Activated T-cell treated with anti-CD3 and anti-CD28 coated beads for 48 hours (primary cell): ENCODE measurements around the gene NR1I2.

Experiments
- DNase-seq: peaks from one replicate; pipeline ENCODE4 v3.0.0-alpha.2; 2020; ENCODE audit warnings: low read depth

NR1I2 gene

DNA sequence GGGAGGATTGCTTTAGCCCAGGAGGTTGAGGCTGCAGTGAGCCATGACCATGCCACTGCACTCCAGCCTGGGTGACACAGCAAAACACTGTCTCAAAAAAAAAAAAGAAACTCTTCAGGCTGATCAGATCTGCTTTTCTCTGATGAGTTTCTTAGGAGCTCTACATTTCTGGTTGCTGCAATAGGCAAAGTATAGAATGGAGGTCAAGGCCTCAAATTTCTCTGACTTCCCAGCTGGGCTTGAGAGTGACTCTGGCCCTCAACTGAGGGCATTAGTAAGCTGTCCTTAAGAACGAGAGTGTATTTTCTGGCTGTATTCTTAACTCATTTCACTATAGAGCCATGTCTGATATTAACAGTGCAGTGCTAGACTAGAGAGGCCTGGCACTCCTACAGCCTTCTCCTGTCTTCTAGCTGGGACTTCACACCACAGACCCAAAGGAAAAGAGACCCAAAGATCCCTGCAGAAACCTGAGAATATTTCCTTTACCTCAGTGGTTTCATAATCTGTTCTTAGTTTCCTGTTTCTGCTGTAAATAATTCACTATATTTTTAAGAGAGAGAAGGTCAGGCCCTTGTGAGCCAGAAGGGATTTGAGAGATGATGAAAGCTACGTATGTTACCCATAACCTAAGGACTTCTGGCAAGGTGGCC is 2.0 kb upstream of the NR1I2 start:
- no peak for DNase-seq

DNA sequence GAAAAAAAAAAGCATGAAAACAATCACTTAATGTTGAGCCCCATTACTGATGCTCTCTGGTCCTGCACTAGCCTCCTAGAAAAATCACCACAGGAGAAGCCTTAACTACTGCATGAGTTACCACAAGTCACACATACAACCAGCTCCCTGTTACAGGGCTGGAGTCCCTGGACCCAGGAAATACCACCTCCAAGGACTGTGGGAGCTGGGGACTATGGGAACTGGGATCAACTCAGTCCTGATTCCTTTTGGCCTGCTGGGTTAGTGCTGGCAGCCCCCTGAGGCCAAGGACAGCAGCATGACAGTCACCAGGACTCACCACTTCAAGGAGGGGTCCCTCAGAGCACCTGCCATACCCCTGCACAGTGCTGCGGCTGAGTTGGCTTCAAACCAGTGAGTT is 559 bp downstream of the NR1I2 start:
- DNase-seq: no peak

DNA sequence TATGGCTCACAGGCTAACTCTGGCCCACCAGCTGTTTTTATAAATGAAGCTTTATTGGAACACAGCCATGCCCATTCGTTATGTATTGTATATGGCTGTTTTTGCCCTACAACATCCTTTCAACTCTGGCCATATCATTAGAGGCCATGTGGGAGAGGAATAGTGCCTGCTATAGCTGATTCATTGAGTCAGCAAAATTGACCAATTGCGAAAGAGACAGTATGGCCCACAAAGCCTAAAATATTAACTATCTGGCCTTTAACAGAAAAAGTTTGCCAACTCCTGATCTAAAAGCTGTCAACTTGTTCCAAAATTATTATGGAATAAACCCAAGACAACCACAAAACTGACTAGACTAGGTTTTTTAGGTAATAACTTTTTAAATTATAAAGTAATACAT is 1.4 kb downstream of the NR1I2 start:
- DNase-seq: no peak

DNA sequence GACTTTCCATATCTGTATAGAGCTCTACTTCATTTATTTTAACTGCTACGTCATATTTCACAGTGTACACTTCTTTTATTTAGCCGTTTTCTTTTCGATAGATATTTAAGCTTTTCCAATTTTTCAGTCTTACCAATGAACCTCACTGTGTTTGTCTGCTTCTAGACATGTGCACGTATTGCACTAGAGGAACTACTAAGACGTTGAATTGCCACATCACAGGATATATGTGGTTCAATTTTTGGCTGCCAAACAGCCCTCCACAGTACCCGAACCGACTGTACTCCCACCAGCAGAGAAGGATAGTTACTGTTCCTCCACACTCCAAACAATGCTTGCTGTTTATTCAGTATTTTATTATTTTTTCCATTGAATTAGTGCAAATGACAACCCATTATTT is 2.0 kb downstream of the NR1I2 start:
- no peak for DNase-seq

DNA sequence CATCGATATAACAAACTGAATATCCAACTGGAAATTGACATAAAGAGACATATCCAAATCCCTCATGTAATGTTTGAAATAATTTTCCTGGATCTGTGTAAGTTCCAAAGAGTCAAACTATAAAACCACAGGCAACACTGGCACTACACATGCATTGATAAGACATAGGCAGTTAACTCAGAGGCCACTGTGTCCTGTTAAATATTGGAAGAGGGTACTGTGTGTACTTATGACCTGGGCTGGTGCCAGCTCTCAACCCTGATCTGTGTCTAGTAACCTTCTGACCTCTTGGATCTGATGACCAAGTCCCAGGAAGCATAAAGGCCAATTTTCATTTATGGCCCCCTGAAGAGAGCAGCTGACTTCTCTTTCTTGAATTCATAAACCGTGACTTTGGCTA is 4.5 kb downstream of the NR1I2 start:
- DNase-seq: no peak

DNA sequence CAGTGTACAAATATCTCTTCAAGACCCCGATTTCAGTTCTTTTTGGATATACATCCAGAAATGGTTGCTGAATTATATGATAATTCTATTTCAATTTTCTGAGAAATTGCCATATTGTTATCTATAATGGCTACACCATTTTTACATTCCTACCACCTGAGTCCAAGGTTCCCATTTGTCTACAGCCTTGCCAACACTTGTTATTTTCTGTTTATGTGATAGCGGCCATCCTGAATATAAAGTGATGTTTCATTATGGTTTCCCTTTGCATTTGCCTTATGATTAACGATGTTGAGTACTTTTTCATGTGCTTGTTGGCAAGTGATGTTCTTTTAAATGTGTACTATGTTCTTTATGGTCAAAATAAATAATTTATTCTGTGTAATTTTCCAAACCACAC is 8.5 kb downstream of the NR1I2 start:
- DNase-seq: no peak

DNA sequence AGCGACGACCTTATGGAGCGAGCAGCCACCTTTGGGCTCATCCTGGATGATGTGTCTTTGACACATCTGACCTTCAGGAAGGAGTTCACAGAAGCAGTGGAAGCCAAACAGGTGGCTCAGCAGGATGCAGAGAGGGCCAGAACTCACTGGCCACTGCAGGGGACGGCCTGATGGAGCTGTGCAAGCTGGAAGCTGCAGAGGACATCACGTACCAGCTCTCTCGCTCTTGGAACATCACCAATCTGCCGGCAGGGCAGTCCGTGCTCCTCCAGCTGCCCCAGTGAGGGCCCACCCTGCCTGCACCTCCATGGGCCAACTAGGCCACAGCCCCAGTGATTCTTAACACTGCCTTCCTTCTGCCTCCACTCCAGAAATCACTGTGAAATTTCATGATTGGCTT is 10.4 kb downstream of the NR1I2 start:
- no peak for DNase-seq

DNA sequence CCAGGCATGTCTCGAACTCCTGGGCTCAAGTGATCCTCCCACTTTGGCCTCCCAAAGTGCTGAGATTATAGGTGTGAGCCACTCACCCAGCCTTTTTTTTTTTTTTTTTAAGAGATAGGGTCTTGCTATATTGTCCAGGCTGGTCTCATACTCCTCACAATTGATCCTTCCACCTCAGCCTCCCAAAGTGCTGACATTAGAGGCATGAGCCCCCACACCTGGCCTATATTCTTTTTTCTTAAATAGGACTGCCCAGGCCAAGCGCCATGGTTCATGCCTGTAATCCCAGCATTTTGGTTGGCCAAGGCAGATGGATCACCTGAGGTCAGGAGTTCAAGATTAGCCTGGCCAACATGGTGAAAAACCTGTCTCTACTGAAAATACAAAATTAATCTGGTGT is 12.5 kb downstream of the NR1I2 start:
- no peak for DNase-seq

DNA sequence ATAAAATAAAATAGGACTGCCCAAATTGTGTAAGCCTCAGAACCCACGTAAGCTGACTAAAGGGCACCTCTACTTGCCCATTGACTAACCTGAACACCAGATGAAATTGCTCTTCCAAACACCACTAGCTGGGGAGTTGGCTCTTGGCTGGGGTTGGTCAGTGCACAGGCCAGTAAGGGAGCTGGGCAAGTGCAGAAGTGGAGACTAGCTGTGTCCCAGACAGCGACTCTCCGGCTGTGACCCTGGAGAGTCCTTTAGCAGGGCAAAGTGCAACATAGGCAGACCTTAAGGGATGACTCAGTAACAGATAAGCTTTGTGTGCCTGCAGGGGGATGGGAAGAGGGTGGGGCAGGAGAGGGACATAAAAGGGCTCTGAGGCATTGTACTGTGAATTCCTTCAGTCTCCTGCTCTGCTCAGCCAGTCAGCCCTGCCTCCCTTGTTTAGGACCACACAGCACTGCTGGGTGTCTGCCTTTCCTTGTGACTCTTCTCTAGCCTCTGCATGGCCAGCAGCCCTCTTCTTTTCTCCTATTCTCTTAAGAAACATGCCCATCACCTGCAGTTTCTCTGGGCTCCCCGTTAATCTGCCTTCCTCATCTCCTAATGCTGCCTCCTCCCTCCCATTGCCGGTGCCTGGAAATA is 13.2 kb downstream of the NR1I2 start:
- no peak for DNase-seq

DNA sequence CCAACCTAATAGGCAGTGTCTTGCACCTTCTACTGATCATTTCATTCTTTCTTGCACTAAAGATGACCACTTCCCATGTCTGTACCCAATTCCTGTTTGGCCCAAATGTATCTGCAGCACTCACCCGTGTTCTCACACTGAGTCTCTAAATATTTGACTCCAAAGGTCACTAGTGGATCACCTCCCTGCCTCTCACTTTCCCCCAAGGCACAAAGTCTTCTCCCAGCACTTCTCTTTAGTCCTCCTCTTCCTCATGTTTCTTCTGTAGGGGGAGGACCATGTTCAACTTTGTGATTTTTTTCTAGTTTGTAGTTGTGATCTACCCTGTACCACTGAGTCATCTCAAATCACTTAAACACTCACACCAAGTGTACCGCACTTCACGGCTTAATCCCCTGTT is 13.9 kb downstream of the NR1I2 start:
- no peak for DNase-seq

DNA sequence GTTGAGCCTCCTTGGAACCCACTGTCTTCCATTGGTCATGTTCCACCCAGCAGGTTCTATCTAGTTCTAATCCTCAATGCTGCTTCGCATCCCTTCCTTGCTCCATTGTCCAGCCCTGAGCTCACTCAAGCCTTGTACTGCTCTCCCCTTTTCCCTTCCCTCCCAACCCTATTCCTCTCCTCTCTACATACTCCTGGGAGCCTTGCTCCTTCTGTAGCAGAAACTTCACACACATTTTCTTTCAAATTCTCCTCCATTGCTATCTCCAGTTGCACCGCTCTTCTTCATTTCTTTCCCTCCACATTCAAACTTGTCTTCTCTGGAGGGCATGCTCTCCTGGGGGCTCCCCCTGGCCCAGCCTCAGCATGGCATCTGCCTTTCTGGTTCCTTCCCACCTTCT is 14.5 kb downstream of the NR1I2 start:
- no peak for DNase-seq

DNA sequence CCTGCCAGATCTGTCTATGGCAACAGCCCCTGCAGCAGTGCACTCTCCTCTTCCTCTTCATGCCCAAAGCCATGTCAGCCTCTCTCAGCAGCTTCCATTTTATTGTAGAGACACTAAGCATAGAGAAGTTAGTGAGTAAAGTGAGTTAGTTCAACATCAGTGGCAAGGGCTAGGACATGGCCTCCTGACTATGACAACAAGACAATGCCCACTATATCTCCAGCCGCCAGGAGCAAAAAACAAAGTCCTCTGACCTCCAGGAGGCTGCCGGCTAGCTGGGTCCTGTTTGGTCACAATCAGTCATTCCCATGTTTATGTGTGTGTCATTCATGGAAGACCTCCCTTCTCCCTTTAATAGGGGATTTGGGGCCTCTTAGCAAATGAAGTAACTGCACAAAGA is 14.9 kb downstream of the NR1I2 start:
- DNase-seq: no peak

DNA sequence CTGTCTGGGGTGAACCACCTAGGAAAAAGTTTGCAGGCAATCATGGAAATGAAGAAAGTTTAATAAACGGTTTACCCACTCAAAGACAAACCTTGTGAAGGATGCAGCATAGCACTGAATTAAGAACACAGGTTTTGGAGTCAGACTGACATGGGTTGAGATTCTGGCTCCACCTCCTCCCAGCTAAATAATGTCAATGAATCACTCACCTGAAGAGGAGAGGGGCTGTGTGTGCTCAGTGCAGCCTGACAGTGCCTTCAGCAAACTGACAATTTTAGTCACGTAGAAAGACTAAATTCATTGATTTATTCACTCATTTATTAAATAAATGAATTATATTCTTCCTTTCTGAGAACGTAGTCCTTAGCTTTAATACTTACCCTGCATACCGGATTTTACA is 18.9 kb downstream of the NR1I2 start:
- no peak for DNase-seq

DNA sequence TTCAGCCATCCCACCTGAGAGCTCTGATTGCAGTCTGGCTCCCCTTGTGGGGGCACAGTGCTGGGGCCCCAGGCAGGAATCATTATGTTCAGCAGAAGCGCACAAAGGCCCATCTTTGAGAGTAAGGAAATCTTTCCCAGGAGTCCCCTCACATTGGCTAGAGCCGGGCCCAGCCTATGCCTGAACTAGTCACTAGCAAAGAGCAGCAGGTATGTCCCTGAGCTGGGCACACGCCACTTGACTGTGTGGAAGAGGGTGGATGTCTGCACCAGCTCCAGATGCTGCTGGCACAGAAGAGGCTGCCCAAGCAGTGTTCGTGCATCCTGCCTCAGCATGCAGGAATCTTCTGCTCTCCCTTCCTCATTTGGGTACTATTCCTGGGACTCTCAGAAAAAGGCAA is 26.3 kb downstream of the NR1I2 start:
- DNase-seq: no peak

DNA sequence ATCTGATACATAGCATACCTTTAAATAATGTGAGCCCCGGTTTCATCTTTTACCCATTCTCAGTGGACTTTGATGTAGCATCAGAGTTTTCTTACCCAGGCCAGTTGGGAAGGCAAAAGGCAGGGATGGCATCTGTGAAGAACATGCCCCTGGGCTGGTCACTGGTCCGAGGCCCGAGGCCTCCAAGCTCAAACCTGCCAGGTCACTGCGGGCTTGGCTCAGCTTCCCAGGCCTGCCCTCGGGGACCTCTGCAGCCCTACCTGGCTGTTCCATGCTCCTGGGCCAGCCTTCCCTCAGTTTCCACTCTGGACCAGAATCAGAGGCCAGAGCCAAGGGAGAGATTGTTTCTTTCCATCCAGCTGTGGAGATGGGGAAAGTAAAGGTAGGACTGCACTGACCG is 26.9 kb downstream of the NR1I2 start:
- DNase-seq: no peak

DNA sequence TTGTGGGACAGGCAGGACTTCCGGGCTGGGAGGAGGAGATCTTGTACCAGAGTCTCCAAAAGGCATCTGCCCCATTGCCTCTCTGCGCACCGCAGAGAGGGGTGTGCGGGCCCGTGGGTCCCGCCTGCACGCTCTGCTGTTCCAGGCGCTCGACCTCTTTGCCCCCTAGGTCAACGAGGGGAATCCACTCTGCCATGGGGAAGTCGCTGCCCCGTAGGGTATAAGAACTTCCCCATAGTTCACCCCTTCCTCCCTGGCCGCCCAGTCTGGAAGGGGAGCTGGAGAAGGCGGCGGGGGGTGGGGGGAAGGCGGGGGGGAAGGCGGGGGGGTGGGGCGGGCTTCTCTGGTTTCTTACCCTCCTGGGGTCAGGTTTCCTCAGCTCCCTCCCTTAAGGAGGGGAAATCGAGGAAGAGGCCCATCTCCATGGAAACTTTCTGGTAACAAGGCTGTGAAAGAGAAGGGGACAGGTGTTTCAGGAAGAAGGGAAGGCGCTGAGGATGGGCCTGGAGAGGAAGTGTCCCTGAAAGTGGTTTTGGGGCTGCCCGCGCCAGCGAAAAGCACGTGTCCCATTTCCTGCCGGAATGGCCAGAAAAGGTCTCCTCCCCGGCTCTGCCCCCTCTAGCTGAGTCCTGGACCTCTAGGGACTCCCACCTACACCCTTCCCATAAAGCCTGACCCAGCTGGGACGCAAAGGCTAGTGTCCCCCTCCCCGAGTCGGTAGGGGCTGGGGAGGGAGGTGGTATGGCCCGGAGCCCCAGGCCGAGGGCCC is 27.5 kb downstream of the NR1I2 start:
- DNase-seq: no peak

DNA sequence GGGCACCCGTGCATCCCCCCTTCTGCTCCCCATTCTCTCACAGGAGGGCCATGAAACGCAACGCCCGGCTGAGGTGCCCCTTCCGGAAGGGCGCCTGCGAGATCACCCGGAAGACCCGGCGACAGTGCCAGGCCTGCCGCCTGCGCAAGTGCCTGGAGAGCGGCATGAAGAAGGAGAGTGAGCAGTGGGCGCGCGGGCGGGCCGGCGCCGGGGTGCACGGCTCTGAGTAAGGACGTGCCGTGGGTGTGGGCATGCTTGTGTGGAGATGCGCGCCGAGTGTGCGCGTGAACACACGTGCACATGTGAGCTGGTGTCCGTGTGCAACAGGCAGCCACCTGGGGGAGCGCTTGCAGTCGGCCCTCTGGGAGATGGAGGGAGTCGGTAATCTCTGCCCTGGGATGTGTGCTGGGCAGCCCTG is 28.1 kb downstream of the NR1I2 start:
- DNase-seq: peak; percentile 60

DNA sequence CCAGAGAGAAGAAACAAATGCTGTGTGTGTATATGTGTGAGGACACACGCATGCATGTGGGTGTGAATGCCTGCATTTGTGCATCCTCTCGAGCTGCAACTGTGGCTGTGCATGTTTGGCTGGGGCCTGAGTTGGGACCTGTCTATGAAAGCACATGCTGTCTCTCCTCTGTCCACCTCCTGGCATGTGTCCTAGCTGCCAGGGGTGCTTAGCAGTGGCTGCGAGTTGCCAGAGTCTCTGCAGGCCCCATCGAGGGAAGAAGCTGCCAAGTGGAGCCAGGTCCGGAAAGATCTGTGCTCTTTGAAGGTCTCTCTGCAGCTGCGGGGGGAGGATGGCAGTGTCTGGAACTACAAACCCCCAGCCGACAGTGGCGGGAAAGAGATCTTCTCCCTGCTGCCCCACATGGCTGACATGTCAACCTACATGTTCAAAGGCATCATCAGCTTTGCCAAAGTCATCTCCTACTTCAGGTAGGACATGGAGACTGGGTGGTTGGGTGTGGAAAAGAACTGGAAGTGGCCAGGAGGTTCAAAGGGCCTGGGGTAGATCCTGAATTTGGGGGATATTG is 30.7 kb downstream of the NR1I2 start:
- DNase-seq: no peak

DNA sequence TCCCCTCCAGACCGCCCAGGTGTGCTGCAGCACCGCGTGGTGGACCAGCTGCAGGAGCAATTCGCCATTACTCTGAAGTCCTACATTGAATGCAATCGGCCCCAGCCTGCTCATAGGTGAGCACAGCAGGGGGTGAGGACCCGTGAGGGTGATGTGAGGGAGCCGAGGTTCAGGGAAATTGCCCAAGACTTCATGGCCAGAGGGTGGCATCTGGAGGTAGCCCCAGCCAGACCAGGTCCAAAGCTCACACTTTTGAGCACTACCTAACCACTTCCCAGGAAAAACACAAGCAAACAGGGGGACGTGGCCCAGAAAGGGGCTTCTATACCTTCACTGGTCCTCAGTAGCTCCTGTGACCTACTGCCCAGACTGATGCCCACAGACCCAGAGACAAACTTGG is 33.8 kb downstream of the NR1I2 start:
- DNase-seq: no peak

DNA sequence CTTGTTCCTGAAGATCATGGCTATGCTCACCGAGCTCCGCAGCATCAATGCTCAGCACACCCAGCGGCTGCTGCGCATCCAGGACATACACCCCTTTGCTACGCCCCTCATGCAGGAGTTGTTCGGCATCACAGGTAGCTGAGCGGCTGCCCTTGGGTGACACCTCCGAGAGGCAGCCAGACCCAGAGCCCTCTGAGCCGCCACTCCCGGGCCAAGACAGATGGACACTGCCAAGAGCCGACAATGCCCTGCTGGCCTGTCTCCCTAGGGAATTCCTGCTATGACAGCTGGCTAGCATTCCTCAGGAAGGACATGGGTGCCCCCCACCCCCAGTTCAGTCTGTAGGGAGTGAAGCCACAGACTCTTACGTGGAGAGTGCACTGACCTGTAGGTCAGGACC is 35.2 kb downstream of the NR1I2 start:
- no peak for DNase-seq

DNA sequence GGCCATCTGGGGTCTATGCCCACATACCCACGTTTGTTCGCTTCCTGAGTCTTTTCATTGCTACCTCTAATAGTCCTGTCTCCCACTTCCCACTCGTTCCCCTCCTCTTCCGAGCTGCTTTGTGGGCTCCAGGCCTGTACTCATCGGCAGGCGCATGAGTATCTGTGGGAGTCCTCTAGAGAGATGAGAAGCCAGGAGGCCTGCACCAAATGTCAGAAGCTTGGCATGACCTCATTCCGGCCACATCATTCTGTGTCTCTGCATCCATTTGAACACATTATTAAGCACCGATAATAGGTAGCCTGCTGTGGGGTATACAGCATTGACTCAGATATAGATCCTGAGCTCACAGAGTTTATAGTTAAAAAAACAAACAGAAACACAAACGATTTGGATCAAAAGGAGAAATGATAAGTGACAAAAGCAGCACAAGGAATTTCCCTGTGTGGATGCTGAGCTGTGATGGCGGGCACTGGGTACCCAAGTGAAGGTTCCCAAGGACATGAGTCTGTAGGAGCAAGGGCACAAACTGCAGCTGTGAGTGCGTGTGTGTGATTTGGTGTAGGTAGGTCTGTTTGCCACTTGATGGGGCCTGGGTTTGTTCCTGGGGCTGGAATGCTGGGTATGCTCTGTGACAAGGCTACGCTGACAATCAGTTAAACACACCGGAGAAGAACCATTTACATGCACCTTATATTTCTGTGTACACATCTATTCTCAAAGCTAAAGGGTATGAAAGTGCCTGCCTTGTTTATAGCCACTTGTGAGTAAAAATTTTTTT is 35.9 kb downstream of the NR1I2 start:
- no peak for DNase-seq

DNA sequence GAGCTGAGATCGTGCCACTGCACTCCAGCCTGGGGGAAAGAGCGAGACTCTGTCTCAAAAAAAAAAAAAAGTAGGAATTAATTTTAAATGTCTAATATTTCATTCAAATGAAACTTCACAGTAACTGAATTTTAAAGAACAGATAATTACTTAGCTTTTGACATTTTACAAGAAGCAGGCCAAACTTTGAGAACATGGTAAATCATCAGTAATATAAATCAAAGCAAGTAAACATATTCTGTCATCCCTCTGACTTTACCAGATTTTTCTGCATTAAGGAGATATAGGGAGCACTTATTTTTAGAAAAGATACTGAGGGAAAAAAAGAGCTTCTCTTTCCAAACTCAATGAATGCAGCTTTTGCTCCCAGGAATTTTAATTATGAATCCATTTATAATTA is 37.0 kb downstream of the NR1I2 start:
- DNase-seq: no peak
